ENCODE results near the gene ZNF521. TPM values are rescaled to one million over a fixed set of nuclear protein-coding genes. Genes with fewer than 3 reads are reported as not detected.
"Not testable (repeated sequence)": the region's sequence is repeated elsewhere in the genome, so short reads cannot be mapped to it uniquely, and the experiment has no call there.

ZNF521 gene
- total RNA-seq, 2 experiments from 2014 or later = not detected

DNA sequence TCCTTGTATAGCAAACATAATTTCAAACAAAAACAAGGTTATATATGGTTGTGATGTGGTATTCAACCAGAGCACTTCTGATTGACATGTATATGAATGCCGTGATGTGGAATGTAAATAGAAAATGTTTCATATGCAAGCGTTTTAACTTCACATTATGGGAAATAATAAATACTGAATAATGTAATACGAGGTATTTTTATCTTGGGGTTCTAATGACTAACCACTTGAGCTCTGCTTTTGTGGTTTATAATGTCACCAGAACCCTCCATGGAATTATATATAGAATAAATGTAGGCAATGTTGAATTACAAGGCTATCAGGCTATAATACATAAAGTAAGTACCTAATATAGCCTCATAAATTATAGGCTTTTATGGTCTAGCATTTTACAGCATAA is 72.4 kb downstream of the ZNF521 start:
- no peak overlapping the region for H3K4me3 Mint-ChIP-seq
- H3K27ac Mint-ChIP-seq = no peak overlapping the region
- ATAC-seq (ENCODE audit: low read depth) (no peak), DNase-seq (no peak)
- H3K27me3 Mint-ChIP-seq = peaks cover 13% of the 10 kb centered on the region
- no peaks in the 10 kb centered on the region for H3K36me3 Mint-ChIP-seq
- no peaks in the 10 kb centered on the region for H3K9me3 Mint-ChIP-seq
- POLR2A ChIA-PET = no interaction called here
- no peaks in the 10 kb centered on the region for H3K4me1 Mint-ChIP-seq

DNA sequence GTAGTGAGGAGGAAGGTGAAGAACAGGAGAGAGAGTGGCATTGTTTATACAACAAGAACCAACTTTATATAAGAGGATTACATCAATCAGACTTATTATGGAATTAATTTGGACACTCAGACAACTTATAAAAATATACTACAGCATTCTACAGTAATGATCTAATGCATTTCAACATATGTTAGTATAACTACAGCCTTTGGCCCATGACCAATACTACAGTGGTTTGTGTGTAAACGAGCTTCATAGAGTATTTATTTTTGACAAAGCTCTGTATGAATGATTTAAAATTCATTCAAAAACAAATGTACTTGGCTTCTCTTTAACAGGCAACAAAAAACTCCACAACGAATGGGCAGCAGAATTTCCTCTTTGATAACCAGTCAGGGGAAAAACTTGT is 72.8 kb downstream of the ZNF521 start:
- POLR2A ChIA-PET = no interaction called here
- no peak overlapping the region for H3K27ac Mint-ChIP-seq
- peaks cover 13% of the 10 kb centered on the region for H3K27me3 Mint-ChIP-seq
- no peak for ATAC-seq (ENCODE audit: low read depth)
- H3K4me1 Mint-ChIP-seq = no peaks in the 10 kb centered on the region
- no peak for DNase-seq
- H3K36me3 Mint-ChIP-seq = no peaks in the 10 kb centered on the region
- H3K9me3 Mint-ChIP-seq = no peaks in the 10 kb centered on the region
- H3K4me3 Mint-ChIP-seq = no peak overlapping the region

DNA sequence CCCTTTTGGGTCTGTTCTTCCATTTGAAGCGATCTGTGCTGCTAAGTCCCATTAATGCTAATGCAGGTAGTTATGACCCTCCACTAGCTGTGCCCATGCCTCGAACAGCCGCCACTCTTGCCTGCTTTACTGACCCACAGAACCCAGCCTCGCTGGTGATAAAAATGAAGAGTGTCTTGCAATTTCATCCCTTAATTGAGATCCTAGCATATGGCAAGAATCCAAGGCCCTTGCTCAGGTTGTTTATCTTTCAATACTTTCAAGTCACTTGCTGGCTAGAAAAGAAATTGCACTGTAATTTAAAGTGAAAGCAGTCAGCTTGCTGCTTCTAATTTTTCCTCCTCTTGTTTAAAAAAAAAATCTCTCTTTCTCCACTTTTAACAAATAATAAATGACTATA is 73.6 kb downstream of the ZNF521 start:
- Mint-ChIP-seq H3K36me3 (no peaks in the 10 kb centered on the region), H3K27me3 (peaks cover 13% of the 10 kb centered on the region), H3K9me3 (no peaks in the 10 kb centered on the region), H3K4me1 (no peaks in the 10 kb centered on the region), H3K27ac (no peak overlapping the region), H3K4me3 (no peak overlapping the region)
- POLR2A ChIA-PET = no interaction called here
- DNase-seq = no peak
- no peak for ATAC-seq (ENCODE audit: low read depth)

DNA sequence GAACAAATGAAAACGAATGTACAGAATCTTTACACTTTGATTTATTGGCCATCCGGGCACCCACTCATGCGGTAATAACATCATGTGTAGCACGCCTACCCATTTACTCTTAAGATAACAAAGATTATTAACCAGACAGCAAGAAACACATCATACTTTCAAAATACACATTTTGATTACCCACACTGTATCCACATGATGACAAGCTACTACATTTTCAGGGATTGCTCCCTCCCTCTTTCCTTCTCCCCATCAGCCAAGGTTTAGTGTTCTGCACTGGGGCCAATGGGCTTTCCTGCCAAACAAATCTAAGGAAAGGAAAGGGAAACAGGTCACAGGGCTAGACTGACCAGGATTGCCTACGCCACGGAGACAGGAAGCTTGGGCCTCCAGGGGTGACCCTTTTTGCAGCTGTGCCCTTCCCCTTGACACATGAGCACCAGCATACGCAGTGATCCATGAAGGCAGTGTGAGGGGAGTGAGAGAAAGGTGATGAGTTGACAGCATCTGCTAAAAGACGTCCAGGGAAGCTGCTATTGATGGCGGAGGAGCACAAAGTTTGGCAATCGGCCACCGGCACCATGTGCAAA is 76.5 kb downstream of the ZNF521 start:
- Mint-ChIP-seq H3K36me3 (no peaks in the 10 kb centered on the region), H3K4me1 (no peaks in the 10 kb centered on the region), H3K4me3 (no peak overlapping the region), H3K9me3 (no peaks in the 10 kb centered on the region), H3K27me3 (no peaks in the 10 kb centered on the region), H3K27ac (no peak overlapping the region)
- POLR2A ChIA-PET = no interaction called here
- no peak for ATAC-seq (ENCODE audit: low read depth)
- DNase-seq = no peak

DNA sequence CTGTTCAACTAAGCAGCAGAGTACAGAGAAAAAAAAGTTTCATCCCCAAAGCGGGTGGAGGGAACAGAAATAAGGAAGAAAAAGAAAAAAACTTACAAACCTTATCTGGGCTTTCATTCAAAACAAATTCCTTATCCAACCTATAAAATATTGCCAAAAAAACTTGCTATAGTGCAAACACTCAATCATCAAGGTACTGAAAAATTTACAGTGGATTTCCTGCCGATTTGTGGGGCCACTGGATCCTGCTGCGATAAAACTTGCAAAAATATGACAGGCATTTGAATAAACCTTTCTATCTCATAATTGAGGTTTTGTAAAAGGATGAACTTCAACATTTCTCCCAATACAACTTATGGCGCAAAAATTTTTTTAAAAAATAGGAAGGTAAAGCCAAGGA is 77.0 kb downstream of the ZNF521 start:
- POLR2A ChIA-PET = no interaction called here
- Mint-ChIP-seq H3K36me3 (no peaks in the 10 kb centered on the region), H3K27me3 (no peaks in the 10 kb centered on the region), H3K27ac (no peak overlapping the region), H3K4me3 (no peak overlapping the region), H3K9me3 (no peaks in the 10 kb centered on the region), H3K4me1 (no peaks in the 10 kb centered on the region)
- DNase-seq (no peak), ATAC-seq (ENCODE audit: low read depth) (no peak)

DNA sequence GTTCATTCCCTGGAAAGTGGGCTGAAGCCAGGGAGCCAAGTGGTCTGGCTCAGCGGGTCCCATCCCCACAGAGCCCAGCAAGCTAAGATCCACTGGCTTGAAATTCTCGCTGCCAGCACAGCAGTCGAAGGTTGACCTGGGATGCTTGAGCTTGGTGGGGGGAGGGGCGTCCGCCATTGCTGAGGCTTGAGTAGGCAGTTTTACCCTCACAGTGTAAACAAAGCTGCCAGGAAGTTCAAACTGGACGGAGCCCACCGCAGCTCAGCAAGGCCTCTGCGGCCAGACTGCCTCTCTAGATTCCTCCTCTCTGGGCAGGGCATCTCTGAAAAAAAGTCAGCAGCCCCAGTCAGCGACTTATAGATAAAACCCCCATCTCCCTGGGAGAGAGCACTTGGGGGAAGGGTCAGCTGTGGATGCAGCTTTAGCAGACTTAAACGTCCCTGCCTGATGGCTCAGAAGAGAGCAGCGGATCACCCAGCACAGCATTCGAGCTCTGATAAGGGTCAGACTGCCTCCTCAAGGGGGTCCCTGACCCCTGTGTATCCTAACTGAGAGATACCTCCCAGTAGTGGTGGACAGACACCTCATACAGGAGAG is 84.9 kb downstream of the ZNF521 start:
- not testable (repeated sequence) for H3K36me3 Mint-ChIP-seq, H3K4me1 Mint-ChIP-seq

DNA sequence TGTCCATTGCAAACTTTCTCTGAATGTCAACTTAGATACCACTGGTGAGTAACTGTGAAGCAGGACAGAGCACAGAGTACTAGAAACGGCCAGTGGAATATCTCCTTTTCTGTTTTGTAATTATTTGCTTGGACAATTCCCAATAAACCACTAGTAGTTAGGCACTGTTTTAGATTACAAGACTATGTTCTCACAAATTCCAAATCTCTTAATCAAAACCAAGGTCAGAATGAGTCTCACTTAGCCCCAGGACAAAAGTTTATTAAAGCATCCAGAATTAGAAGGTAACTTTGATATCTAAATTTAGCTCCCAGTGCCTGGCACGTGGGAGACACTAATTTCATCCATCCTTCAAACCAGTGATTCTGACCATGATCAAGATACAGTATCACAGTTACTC is 89.0 kb downstream of the ZNF521 start:
- POLR2A ChIA-PET = no interaction called here
- Mint-ChIP-seq H3K27ac (no peak overlapping the region), H3K4me1 (no peaks in the 10 kb centered on the region), H3K4me3 (no peak overlapping the region), H3K27me3 (peaks cover 2% of the 10 kb centered on the region), H3K9me3 (no peaks in the 10 kb centered on the region), H3K36me3 (no peaks in the 10 kb centered on the region)
- no peak for ATAC-seq (ENCODE audit: low read depth)
- DNase-seq = no peak

More for the DNA sequence above, 84.9 kb downstream of the ZNF521 start:
- H3K4me3 Mint-ChIP-seq; H3K9me3 Mint-ChIP-seq; ATAC-seq (ENCODE audit: low read depth); DNase-seq; H3K27me3 Mint-ChIP-seq; H3K27ac Mint-ChIP-seq; POLR2A ChIA-PET: not testable (repeated sequence)

DNA sequence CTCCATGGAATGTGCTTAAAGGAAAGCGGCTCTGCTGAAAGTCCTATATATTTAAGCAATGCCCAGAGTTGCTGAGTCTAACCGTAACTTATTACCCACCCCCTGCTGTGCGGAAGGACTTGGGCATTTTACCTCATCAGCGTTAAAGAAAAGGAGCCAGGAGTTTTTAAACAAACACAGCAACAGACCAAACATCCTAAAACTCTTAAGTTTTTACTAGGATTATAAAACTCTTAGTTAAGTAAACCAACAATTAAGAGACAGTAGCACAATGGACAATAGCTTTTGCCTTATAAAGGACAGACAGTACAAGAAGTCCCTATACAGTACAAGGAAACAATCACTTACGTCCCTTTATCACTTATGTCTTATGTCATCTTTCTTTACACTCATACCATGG is 90.2 kb downstream of the ZNF521 start:
- Mint-ChIP-seq H3K9me3 (no peaks in the 10 kb centered on the region), H3K27ac (no peak overlapping the region), H3K4me1 (no peaks in the 10 kb centered on the region), H3K27me3 (peaks cover 2% of the 10 kb centered on the region), H3K4me3 (no peak overlapping the region), H3K36me3 (no peaks in the 10 kb centered on the region)
- POLR2A ChIA-PET = no interaction called here
- DNase-seq (no peak), ATAC-seq (ENCODE audit: low read depth) (no peak)

DNA sequence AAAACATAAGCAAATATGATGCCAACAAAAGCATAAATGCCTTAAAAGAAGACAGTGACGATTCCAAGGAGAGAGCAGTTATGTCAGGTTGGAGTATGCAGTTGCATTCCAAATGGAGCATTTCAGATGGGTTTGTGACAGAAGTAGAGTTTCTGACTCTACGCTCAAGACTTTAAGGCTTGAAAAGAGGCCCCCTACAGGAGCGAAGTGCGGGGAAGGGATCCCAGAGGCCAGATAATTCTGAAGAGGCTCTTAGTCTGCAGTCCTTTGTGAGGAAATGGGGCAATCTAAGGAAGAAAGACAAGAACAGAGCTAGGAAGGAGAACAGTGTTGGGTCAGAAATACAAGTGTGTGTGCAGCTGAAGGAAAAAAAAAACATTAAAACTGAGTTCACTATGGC is 95.5 kb downstream of the ZNF521 start:
- H3K27me3 Mint-ChIP-seq = peaks cover under 1% of the 10 kb centered on the region
- H3K36me3 Mint-ChIP-seq = no peaks in the 10 kb centered on the region
- POLR2A ChIA-PET = no interaction called here
- no peak overlapping the region for H3K27ac Mint-ChIP-seq
- DNase-seq = no peak
- H3K4me3 Mint-ChIP-seq = no peak overlapping the region
- H3K9me3 Mint-ChIP-seq = no peaks in the 10 kb centered on the region
- no peak for ATAC-seq (ENCODE audit: low read depth)
- no peaks in the 10 kb centered on the region for H3K4me1 Mint-ChIP-seq

DNA sequence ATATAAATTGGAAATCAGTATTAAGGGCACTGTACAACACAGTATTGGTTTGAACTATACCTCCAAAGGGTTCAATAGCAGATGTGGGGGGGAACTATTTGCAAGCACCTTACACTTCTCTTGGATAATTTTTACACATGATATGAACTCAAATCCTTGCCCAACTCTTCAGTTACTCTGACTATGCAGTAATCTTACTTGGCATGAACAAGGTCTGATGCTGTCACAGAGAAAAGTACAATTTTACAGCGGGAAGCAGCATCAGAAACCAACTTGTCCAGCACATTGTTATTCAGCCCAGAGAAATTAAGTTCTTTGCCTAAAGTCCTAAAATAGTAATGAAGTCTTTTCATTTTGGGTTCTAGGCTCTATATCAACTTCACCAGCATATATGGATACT is 98.2 kb downstream of the ZNF521 start:
- H3K36me3 Mint-ChIP-seq = no peaks in the 10 kb centered on the region
- POLR2A ChIA-PET = no interaction called here
- ATAC-seq (ENCODE audit: low read depth) (no peak), DNase-seq (no peak)
- no peak overlapping the region for H3K27ac Mint-ChIP-seq
- no peak overlapping the region for H3K4me3 Mint-ChIP-seq
- H3K9me3 Mint-ChIP-seq = no peaks in the 10 kb centered on the region
- H3K27me3 Mint-ChIP-seq = no peaks in the 10 kb centered on the region
- H3K4me1 Mint-ChIP-seq = no peaks in the 10 kb centered on the region

DNA sequence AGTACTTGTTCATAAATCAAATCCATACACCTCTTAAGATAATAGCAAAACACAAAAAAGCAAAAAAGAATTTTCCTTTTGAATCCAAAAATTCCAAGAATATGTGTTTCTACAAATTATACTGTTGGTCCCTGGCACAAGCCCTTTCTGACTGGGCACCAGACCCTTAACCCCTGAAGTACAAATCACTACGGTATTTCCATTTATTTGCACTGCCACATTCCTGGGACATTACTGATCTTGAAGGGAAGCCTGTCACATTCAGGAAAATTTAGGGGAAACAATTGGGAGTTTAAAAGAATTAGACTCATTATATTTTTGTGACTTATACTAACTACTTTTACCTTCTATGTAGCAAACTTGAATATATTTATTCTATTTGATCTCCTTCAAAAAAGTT is 98.8 kb downstream of the ZNF521 start:
- no peak overlapping the region for H3K27ac Mint-ChIP-seq
- H3K9me3 Mint-ChIP-seq = no peaks in the 10 kb centered on the region
- ATAC-seq (ENCODE audit: low read depth) (no peak), DNase-seq (no peak)
- no peaks in the 10 kb centered on the region for H3K4me1 Mint-ChIP-seq
- H3K4me3 Mint-ChIP-seq = no peak overlapping the region
- no peaks in the 10 kb centered on the region for H3K27me3 Mint-ChIP-seq
- POLR2A ChIA-PET = no interaction called here
- H3K36me3 Mint-ChIP-seq = no peaks in the 10 kb centered on the region

DNA sequence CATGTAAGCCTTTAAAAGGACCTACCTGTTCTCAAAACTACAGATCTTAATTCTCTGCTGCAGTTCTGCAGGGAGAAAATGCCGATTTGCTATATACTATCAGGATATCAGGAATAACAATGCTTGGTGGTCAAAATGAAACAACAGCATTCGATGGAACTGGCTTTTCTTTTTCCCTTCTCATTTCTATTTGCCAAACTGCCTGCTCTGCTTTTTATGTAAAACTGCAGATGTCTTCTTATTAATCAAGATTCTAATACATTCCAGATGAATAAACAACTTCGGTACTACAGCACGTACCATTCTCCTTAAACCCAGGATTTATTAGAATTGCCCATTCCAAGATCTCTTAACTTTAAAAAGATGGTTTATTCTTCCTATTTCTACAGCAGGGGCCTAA is 100.9 kb downstream of the ZNF521 start:
- Mint-ChIP-seq H3K9me3 (no peaks in the 10 kb centered on the region), H3K27ac (no peak overlapping the region), H3K27me3 (peaks cover 2% of the 10 kb centered on the region), H3K36me3 (no peaks in the 10 kb centered on the region), H3K4me1 (no peaks in the 10 kb centered on the region), H3K4me3 (no peak overlapping the region)
- ATAC-seq (ENCODE audit: low read depth) (no peak), DNase-seq (no peak)
- POLR2A ChIA-PET = no interaction called here

DNA sequence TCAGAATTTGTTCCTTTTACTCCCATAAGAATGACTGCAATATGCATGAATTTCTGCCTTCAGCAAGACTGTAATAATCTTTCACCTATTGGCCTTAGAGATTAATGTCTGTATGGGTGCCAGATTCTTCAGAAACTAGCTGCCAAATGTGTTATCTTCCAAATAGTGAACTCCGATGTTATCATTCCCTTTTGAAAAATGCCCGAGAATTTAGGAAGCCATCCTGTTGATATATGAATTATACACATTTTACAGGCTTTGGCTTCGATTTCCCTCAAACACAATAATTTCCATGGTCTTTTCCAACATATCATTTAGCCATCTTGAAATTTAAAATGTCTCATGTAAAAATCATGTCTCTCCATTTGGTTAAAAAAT is 101.5 kb downstream of the ZNF521 start:
- H3K36me3 Mint-ChIP-seq = no peaks in the 10 kb centered on the region
- no peak overlapping the region for H3K4me3 Mint-ChIP-seq
- H3K4me1 Mint-ChIP-seq = no peaks in the 10 kb centered on the region
- DNase-seq (no peak), ATAC-seq (ENCODE audit: low read depth) (no peak)
- no peak overlapping the region for H3K27ac Mint-ChIP-seq
- peaks cover 2% of the 10 kb centered on the region for H3K27me3 Mint-ChIP-seq
- H3K9me3 Mint-ChIP-seq = no peaks in the 10 kb centered on the region
- POLR2A ChIA-PET = no interaction called here

DNA sequence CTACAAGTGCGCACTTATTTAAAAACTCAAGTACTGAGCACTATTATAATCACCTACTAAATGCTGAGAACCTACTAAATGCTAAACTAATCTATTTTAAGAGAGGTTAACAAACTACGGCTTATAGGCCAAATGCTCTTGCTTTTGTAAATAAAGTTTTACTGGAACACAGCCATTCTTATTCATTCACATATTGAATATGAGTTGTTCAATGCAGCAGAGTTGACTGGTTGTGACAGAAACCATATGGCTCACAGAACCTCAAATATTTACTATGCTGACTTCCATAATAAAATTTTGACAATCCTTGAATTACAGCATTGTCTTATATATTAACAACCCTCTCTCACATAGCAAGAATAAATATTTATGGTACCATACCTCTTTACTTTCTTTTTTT is 103.2 kb downstream of the ZNF521 start:
- Mint-ChIP-seq H3K27ac (no peak overlapping the region), H3K27me3 (peaks cover 2% of the 10 kb centered on the region)

DNA sequence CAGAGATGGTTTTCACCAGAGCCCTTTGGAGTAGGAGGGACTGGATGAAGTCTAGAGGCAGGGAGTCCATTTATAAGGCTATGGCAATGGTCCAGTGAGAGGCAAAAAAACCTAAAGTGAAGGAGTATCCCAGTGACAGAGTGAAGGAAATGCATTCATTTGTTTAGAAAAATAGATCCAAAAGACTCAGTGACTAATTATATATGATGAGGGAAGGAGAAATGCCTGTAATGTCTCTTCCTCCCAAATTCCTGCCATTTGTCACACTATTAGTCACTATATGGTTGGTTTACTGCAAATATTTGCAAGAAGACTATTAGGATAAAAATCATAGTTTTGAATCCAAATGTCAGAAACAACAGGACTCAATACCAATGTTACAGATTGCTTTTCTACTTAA is 104.2 kb downstream of the ZNF521 start:
- POLR2A ChIA-PET = no interaction called here
- ATAC-seq (ENCODE audit: low read depth) = no peak
- peaks cover 2% of the 10 kb centered on the region for H3K27me3 Mint-ChIP-seq
- no peak for DNase-seq
- no peaks in the 10 kb centered on the region for H3K4me1 Mint-ChIP-seq
- no peak overlapping the region for H3K4me3 Mint-ChIP-seq
- no peaks in the 10 kb centered on the region for H3K36me3 Mint-ChIP-seq
- no peak overlapping the region for H3K27ac Mint-ChIP-seq
- peaks cover 1% of the 10 kb centered on the region for H3K9me3 Mint-ChIP-seq

More for the DNA sequence above, 103.2 kb downstream of the ZNF521 start:
- H3K36me3 Mint-ChIP-seq = no peaks in the 10 kb centered on the region
- no peaks in the 10 kb centered on the region for H3K4me1 Mint-ChIP-seq
- POLR2A ChIA-PET = no interaction called here
- ATAC-seq (ENCODE audit: low read depth) = no peak
- no peak overlapping the region for H3K4me3 Mint-ChIP-seq
- no peak for DNase-seq
- peaks cover 1% of the 10 kb centered on the region for H3K9me3 Mint-ChIP-seq
